HFF-Myc (cell line): ENCODE results near the gene NHLRC4.
A peak's percentile ranks its signal among the peaks of the same experiment; 100 is the strongest.

Experiments
- DNase-seq: peaks from one replicate; pipeline ENCODE4 v3.0.0-alpha.2; 2011; ENCODE audit warnings: low read depth; ENCODE audit errors: extremely low read depth
- H3K4me3 ChIP-seq: replicated peaks from 2 replicates; pipeline ENCODE4 v1.5.1; 2011; ENCODE audit warnings: low read depth, mild to moderate bottlenecking, control low read depth, low read length
- CTCF ChIP-seq: IDR thresholded peaks from 2 replicates; pipeline ENCODE4 v1.5.1; 2012; ENCODE audit warnings: mild to moderate bottlenecking, low read depth, low read length, control low read depth; ENCODE audit errors: missing control alignments

Gene NHLRC4

GRCh38 chr16:527015-527903 lies 39.5 kb upstream of the NHLRC4 start, which contains the start of gene CAPN15:
TSS of gene CAPN15 (plus strand) at chr16:527712. CDS start at chr16:546839, 19,127 bp downstream.
- peak within 1 kb of the TSS; percentile 88 for H3K4me3 ChIP-seq
- peak; percentile 36 for DNase-seq
- TF ChIP-seq CTCF, result no peak

GRCh38 chr16:528111-529011 lies 38.4 kb upstream of the NHLRC4 start:
- no peak for DNase-seq
- peak overlapping the region; percentile 88 for H3K4me3 ChIP-seq
- TF ChIP-seq CTCF, result no peak

GRCh38 chr16:529012-529575 lies 37.7 kb upstream of the NHLRC4 start:
- no peak for TF ChIP-seq CTCF
- no peak for DNase-seq
- peak overlapping the region; percentile 88 for H3K4me3 ChIP-seq

GRCh38 chr16:530111-530817 lies 36.5 kb upstream of the NHLRC4 start:
- DNase-seq, result no peak
- no peak for TF ChIP-seq CTCF
- H3K4me3 ChIP-seq, result peak overlapping the region; percentile 88; the same call in 1 of the 2 replicates

GRCh38 chr16:531494-532125 lies 35.2 kb upstream of the NHLRC4 start:
- no peak overlapping the region for H3K4me3 ChIP-seq
- no peak for TF ChIP-seq CTCF
- no peak for DNase-seq
